Skeletal muscle tissue (tissue), 4 donors: Measurements from ENCODE around the gene ECT2L. TPM values are rescaled to one million over a fixed set of nuclear protein-coding genes. Genes with fewer than 3 reads are reported as not detected.
"Not testable (repeated sequence)": the region's sequence is repeated elsewhere in the genome, so short reads cannot be mapped to it uniquely, and the experiment has no call there.

Source experiments
- H3K27ac ChIP-seq: one replicate; pipeline ENCODE4 v1.7.0; 2013; ENCODE audit warnings: mild to moderate bottlenecking, low read depth, low read length, inconsistent platforms
- H3K27me3 ChIP-seq, 3 donors: one replicate each; pipeline ENCODE4 v1.7.0; 2013; ENCODE audit warnings: low read length in 3 of 3; ENCODE audit not compliant: control insufficient read depth in 3 of 3, insufficient read depth in 3 of 3
- H3K36me3 ChIP-seq, 3 donors: one replicate each; pipeline ENCODE4 v1.7.0; 2013; ENCODE audit warnings: low read length in 3 of 3; ENCODE audit not compliant: control insufficient read depth in 3 of 3, insufficient read depth in 3 of 3
- H3K4me1 ChIP-seq, 3 donors: one replicate each; pipeline ENCODE4 v1.7.0; 2013; ENCODE audit warnings: low read length in 3 of 3, mild to moderate bottlenecking in 3 of 3; ENCODE audit not compliant: control insufficient read depth in 3 of 3, insufficient read depth in 3 of 3
- H3K4me3 ChIP-seq, 3 donors: one replicate each; pipeline ENCODE4 v1.7.0; 2013; ENCODE audit warnings: low read length in 3 of 3
- H3K9ac ChIP-seq, 3 donors: one replicate each; pipeline ENCODE4 v1.7.0; 2013; ENCODE audit warnings: low read length in 3 of 3, mild to moderate bottlenecking in 3 of 3, moderate library complexity in 2 of 3, low read depth in 1 of 3
- H3K9me3 ChIP-seq, 3 donors: one replicate each; pipeline ENCODE4 v1.7.0; 2013; ENCODE audit warnings: low read length in 3 of 3; ENCODE audit not compliant: control insufficient read depth in 3 of 3
- total RNA-seq: library from RNA; depleted of rRNA; stranded (reverse); fragments of >200 nt; gene quantifications from one replicate; pipeline ENCODE4 v1.2.3, GENCODE V29; 2014
- donor health status: Osteomylitis.

Gene ECT2L
- total RNA-seq, 1 donor from 2014 or later: under 0.01 TPM

- Histone ChIP-seq H3K27ac (no peak overlapping the region), H3K4me1 (no peaks in the 10 kb centered on the region), H3K4me3 (no peak overlapping the region), H3K9me3 (no peaks in the 10 kb centered on the region), H3K9ac (no peak overlapping the region), H3K27me3 (no peaks in the 10 kb centered on the region), H3K36me3 (peaks cover 2 to 15% (median 14%) of the 10 kb centered on the region in 3 donors)
These were observed 127.7 kb downstream of the ECT2L start for GRCh38 chr6:138923561-138923960.

DNA sequence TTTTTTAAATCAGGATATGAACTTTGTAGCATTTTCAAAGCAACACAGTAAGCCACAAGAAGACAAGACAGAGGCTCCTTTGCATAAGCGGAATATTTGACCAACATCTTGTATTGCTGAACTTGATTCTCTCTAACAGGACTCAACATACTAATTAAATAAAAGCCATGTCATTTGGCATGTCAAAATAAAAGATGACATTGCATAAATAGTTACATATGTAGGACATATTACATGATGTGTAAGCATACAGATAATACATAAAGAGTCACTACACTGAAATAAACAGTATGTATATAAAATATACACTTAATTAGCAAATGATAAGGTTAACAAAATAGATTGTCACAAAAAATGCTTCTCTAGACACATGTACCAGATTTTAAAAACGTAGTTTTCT, 129.9 kb downstream of the ECT2L start:
- Histone ChIP-seq H3K4me1 (no peaks in the 10 kb centered on the region), H3K27me3 (no peaks in the 10 kb centered on the region), H3K9ac (no peak overlapping the region), H3K36me3 (peaks cover 3 to 4% (median 4%) of the 10 kb centered on the region in 3 donors), H3K4me3 (no peak overlapping the region), H3K9me3 (no peaks in the 10 kb centered on the region), H3K27ac (no peak overlapping the region)

DNA sequence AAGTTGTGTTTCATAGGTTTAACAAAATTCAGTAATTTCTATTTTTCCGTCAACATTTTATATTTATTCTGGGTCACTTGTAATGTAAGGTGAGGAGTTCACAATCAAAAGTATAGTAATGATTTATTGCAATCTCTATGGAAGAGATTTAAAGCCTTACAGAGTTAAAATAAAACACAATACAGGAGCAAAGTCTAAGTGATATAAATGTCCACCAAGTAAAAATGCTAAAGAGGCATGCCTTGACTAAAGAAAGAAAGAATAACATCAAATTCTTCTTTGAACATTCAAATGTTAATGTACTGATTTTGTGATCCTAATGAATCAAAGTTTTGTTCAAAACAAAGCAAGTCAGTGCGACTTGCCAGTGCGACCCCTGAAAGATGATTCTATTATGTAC, 130.7 kb downstream of the ECT2L start:
- Histone ChIP-seq H3K9me3 (no peaks in the 10 kb centered on the region), H3K4me3 (no peak overlapping the region), H3K9ac (no peak overlapping the region), H3K27ac (no peak overlapping the region), H3K36me3 (peaks cover 0 to 4% (median 4%) of the 10 kb centered on the region in 3 donors), H3K4me1 (no peaks in the 10 kb centered on the region), H3K27me3 (no peaks in the 10 kb centered on the region)

DNA sequence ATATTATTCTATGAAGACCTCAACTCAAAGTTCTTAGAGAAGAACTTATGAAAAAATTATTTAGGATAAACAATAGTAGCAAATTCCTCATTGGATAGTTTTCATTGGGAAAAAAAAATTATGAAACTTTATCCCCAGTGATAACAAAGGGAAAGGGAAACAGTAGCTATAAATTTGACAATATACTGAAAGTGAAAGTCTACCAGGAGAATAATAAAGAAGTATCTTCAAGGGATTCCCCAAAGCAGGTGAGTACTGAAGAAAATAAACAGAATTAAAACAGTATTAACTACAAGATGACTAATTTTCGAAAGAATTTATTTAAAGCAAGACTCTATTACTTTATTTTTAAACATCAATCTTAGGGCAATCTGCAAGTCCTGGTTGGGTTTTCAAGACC, 135.8 kb downstream of the ECT2L start:
- Histone ChIP-seq H3K9ac (no peak overlapping the region), H3K36me3 (peaks cover 0 to 8% (median 4%) of the 10 kb centered on the region in 3 donors), H3K27me3 (no peaks in the 10 kb centered on the region), H3K9me3 (no peaks in the 10 kb centered on the region), H3K4me1 (no peaks in the 10 kb centered on the region), H3K27ac (no peak overlapping the region), H3K4me3 (no peak overlapping the region)

DNA sequence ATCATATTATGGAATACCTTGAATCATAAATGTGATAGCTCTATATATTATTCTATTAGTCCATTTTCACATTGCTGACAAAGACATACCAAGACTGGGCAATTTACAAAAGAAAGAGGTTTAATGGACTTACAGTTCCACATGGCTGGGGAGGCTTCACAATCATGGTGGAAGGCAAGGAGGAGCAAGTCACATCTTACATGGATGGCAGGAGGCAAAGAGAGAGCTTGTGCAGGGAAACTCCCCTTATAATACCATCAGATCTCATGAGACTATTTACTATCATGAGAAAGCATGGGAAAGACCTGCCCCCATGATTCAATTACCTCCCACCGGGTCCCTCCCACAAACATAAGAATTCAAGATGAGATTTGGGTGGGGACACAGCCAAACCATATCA, 141.0 kb downstream of the ECT2L start:
- H3K27me3 ChIP-seq, H3K4me3 ChIP-seq, H3K27ac ChIP-seq, H3K4me1 ChIP-seq, H3K9me3 ChIP-seq, H3K9ac ChIP-seq: not testable (repeated sequence)
- H3K36me3 ChIP-seq: peaks cover 3 to 13% (median 10%) of the 10 kb centered on the region in 3 donors

GRCh38 chr6:138943089-138943625, 147.3 kb downstream of the ECT2L start:
- Histone ChIP-seq H3K36me3 (peaks cover 4 to 16% (median 12%) of the 10 kb centered on the region in 3 donors), H3K9ac (no peak overlapping the region), H3K4me1 (no peaks in the 10 kb centered on the region), H3K27ac (no peak overlapping the region), H3K4me3 (no peak overlapping the region), H3K9me3 (no peaks in the 10 kb centered on the region), H3K27me3 (no peaks in the 10 kb centered on the region)

GRCh38 chr6:138944412-138944811, 148.5 kb downstream of the ECT2L start:
- no peak overlapping the region for H3K9ac ChIP-seq
- peaks cover 4 to 16% (median 12%) of the 10 kb centered on the region in 3 donors for H3K36me3 ChIP-seq
- no peaks in the 10 kb centered on the region for H3K27me3 ChIP-seq
- H3K4me1 ChIP-seq: no peaks in the 10 kb centered on the region
- H3K27ac ChIP-seq: no peak overlapping the region
- H3K9me3 ChIP-seq: no peaks in the 10 kb centered on the region
- no peak overlapping the region for H3K4me3 ChIP-seq

- no peak overlapping the region for H3K9ac ChIP-seq
- H3K36me3 ChIP-seq: peaks cover 4 to 12% (median 9%) of the 10 kb centered on the region in 3 donors
- no peaks in the 10 kb centered on the region for H3K9me3 ChIP-seq
- H3K27ac ChIP-seq: no peak overlapping the region
- H3K4me3 ChIP-seq: no peak overlapping the region
- no peaks in the 10 kb centered on the region for H3K4me1 ChIP-seq
- H3K27me3 ChIP-seq: no peaks in the 10 kb centered on the region
These were observed 149.5 kb downstream of the ECT2L start for GRCh38 chr6:138945354-138945753.

GRCh38 chr6:138948004-138948403, 152.1 kb downstream of the ECT2L start:
- Histone ChIP-seq H3K4me3 (no peak overlapping the region), H3K4me1 (no peaks in the 10 kb centered on the region), H3K9ac (no peak overlapping the region)

DNA sequence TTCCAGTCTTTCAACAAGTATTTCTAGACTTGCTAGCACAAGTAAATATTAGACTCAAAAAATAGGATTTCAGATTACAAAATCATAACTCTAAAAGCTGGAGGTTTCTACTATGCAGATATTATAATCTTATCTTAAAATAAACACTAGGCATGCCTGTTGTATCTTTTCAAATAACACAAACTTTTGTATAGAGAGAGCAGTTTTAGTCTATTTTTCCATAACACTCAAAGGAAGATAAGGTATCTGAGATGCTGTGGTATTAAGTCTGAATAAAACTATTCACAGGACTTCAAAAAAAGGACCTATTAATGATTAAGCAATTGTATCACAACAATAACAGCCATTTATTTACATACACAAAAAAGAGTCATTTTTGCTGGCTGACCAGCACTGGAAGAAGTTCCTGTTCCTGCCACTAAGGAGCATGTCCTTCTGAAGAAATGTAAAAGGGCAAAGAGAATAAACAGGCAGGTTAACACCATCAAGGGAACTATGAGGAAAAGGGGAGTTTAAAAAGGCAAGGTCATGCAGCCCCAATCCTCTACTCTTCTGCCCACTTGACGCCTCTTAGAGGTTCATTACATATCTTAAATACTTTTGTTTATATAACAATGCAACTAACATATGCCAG, 152.8 kb downstream of the ECT2L start:
- Histone ChIP-seq H3K36me3 (peaks cover 3 to 8% (median 3%) of the 10 kb centered on the region in 3 donors), H3K27me3 (no peaks in the 10 kb centered on the region), H3K9me3 (no peaks in the 10 kb centered on the region), H3K4me1 (no peaks in the 10 kb centered on the region), H3K9ac (no peak overlapping the region), H3K4me3 (no peak overlapping the region), H3K27ac (no peak overlapping the region)

More at GRCh38 chr6:138948004-138948403, 152.1 kb downstream of the ECT2L start:
- H3K27me3 ChIP-seq: no peaks in the 10 kb centered on the region
- no peaks in the 10 kb centered on the region for H3K9me3 ChIP-seq
- H3K36me3 ChIP-seq: peaks cover 3 to 10% (median 5%) of the 10 kb centered on the region in 3 donors
- H3K27ac ChIP-seq: no peak overlapping the region
